ENCODE results near the gene DLGAP1.

GRCh38 chr18:4101009-4101408 is 354.1 kb downstream of the DLGAP1 start:
- no peak for TF ChIP-seq CTCF (IDR thresholded peaks at IDR 0.05)
- TF ChIP-seq POLR2A (IDR thresholded peaks at IDR 0.05) = no peak
- TF ChIP-seq EP300 (IDR thresholded peaks at IDR 0.05) = no peak
